Omental fat pad (tissue), 4 donors: Measurements from ENCODE around the gene CCM2. TPM values are rescaled to one million over a fixed set of nuclear protein-coding genes. Genes with fewer than 3 reads are reported as not detected.

Source experiments
- ATAC-seq: fragments of 150-250 bp; one replicate; pipeline ENCODE4 v1.9.1; 2016; ENCODE audit warnings: mild to moderate bottlenecking, moderate library complexity; ENCODE audit not compliant: low FRiP score
- DNase-seq: peaks from one replicate; pipeline ENCODE4 v3.0.0-alpha.2; 2019; ENCODE audit warnings: low spot score
- CTCF ChIP-seq, 3 donors: fragments of 450-650 bp; IDR thresholded peaks; one replicate each; pipeline ENCODE4 v1.5.1; 2016 to 2017; ENCODE audit warnings: antibody characterized with exemption in 3 of 3, mild to moderate bottlenecking in 3 of 3, moderate library complexity in 2 of 3
- total RNA-seq, 4 donors: library from RNA; depleted of rRNA; stranded (reverse); fragments of >200 nt; gene quantifications; one replicate each; pipeline ENCODE4 v1.1.0, GENCODE V29; 2016

The CCM2 gene
- total RNA-seq, 4 donors from 2014 or later = 40.5 to 61.7 (median 57.6) TPM

DNA sequence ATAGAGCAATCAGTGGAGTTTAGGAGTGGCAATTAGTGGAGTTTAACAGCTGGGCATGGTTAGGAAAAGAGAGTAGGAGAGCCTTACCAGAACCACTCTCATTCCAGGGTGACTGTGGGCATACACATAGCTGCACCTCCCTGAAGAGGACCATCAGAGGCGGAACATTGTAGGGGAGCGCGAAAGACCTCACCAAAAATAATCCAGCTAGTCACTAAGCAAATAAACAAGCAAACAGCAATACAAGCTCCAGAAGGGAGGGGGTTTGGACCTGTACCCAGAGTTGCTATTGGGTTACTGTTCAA lies 92.9 kb downstream of the CCM2 start:
- no peak for DNase-seq
- no peak for TF ChIP-seq CTCF (IDR thresholded peaks at IDR 0.05)
- no peak for ATAC-seq

- DNase-seq = no peak
- no peak for TF ChIP-seq CTCF (IDR thresholded peaks at IDR 0.05)
- ATAC-seq = no peak
These were observed 99.2 kb downstream of the CCM2 start for GRCh38 chr7:45098983-45099839.

DNA sequence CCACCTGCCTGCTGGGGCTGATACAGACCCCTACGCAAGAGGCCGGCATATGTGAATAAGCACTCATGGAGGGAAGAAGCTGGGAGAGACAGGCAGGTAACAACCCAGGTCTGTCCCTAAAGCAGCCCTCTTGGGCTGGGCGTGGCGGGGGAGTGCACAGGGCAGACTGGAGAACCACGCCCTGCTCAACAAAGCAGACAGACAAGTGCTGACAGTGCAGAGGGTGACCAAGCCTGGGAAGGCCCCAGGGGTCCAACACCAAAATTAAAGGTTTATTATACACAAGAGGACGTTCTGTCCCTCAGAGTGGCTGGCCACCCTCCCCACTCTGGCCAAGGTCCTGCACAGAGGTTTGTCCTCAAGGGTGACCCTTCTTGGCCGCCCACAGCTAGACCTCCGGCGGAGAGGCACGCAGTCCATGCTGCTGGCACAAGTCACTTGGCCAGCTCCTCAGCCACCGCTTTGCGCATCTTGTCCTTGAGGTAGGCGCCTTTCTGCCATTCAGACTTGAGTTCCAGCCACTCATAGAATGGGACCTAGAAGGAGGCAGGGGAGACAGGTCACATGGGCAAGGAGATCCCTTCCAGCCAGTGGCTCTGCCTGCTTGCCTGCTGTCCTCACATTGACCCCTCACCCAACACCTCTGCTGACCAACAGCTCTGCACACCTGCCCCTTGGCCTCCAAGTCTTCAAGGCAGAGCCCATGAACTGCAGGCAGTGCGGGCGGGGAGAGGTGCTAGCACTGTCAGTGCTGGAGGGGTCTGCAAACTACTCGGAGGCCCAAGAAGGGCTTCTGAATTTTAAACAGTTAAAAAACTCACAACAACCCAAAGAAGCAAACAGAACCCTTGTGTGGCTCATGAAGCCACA lies 100.1 kb downstream of the CCM2 start:
- no peak for TF ChIP-seq CTCF (IDR thresholded peaks at IDR 0.05)
- no peak for DNase-seq
- no peak for ATAC-seq

DNA sequence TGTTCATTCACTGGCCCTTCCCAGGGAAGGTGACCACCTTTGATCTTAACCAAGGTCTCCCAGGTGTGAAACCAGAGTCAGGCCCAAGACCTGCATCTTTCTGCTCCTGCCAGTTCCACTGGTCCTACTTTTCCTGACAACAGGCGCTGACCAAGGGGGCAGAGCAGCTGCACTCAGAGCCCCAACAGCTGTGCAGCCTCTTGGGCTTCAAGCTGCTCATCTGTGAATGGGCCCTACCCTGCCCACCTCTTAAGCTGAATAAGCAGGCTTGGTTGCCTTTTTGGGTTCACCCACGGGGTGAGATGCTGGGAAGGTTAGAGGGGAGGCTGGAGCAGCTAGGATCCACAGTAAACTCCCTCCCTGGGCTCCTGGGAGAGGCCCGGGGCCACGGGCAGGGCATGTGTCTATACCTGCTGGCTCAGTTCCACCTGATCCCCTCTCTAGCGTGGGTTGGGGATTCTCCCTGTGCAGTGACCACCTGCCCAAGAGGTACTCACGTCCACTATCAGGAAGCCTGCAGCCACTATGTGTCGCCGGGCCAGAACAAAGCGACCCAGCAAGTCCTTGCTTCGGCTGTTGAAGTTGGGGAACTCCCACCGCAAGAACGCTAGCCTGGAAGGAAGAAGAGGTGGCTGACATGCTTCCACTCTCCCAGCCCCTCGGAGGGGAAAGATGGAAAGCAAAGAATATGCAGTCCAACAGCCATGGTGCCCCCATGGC lies 100.9 kb downstream of the CCM2 start:
- no peak for TF ChIP-seq CTCF (IDR thresholded peaks at IDR 0.05)
- ATAC-seq = no peak
- no peak for DNase-seq

DNA sequence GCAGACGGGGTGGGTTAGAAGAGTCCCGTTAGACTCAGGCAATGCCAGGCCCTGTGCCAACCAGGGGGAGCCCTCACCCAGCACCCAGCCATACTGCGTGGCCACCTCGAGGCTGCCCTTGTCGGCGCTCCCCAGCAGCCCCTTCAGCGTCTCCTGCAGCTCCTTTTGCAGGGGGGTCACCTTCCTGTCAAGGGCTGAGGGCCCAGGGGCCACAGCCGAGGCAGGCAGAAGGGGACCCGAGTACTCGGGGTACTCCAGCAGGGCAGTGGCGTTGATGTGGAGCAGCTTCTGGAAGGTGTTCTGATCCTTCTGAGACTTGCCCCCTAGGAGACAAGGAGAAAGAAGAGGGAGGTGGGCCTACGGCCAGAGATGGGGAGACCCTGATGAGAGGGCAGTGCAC lies 101.7 kb downstream of the CCM2 start:
- TF ChIP-seq CTCF (IDR thresholded peaks at IDR 0.05) = no peak
- DNase-seq (no peak), ATAC-seq (no peak)

DNA sequence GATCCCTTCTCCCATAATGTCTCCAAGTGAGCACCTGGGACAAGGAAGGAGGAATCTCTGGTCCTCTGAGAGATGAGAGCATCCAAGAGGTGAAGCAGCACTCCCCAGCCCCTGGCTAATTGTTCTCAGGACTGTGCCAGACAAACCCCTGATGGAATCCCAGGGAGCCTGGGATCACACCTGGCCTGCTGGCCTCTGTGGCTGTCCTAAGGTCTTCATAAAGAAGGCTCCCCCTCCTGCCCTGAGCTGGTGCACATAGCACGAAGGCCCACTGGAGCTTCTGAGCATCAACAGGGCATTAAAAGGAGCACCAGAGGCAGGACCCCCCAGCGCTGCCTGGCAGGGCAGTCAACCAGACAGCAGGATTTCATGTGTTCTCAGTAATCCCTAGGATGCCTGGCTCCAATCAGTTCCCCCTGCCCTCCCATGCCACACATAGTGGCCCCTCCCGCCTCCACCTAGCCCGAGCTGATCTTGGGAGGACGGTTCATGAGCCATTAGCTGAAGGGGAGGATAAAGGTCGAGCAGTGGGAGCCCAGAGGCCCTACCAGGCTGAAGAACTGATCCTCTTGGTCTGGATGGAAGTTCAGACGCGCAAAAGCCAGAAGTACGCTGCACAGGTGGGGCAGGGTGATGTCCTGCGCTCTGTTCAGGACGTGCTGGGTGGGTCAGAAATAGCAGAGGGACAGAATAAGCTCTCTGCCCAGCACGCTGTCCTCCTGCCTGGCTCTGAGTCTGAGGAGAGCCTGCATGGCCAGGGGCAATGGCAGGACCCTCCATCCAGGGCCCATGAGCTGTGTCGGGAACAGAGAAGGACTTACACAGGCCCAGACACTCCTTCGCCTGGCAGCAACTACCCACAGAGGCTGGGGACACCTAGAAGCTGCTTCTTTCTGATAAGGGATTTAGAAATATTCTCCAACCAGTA lies 103.0 kb downstream of the CCM2 start:
- DNase-seq (no peak), ATAC-seq (no peak)
- TF ChIP-seq CTCF (IDR thresholded peaks at IDR 0.05) = no peak
